ENCODE data around the gene SMIM28.

GRCh38 chr6:138419766-138420165 lies 42.1 kb downstream of the SMIM28 start:
- TF ChIP-seq CTCF (IDR thresholded peaks at IDR 0.05; ENCODE audit: poor library complexity, severe bottlenecking): no peak
- TF ChIP-seq EP300 (conservative IDR thresholded peaks at IDR 0.05; ENCODE audit: poor library complexity, severe bottlenecking): no peak
- no peak for TF ChIP-seq REST (IDR thresholded peaks at IDR 0.05; ENCODE audit: borderline replicate concordance)
- TF ChIP-seq POLR2AphosphoS5 (IDR thresholded peaks at IDR 0.05): no peak
